ENCODE results near the gene DMRTA2.

Gene DMRTA2

GRCh38 chr1:50378770-50379169 is 44.5 kb downstream of the DMRTA2 start:
- no peak for DNase-seq (ENCODE audit: low spot score)
- no peaks in the 10 kb centered on the region for H3K36me3 Mint-ChIP-seq (ENCODE audit: low read depth)
- H3K27ac Mint-ChIP-seq = no peak overlapping the region
- peaks cover 7% of the 10 kb centered on the region for H3K27me3 Mint-ChIP-seq (ENCODE audit: low read depth)
- H3K4me3 Mint-ChIP-seq = no peak overlapping the region
- no peaks in the 10 kb centered on the region for H3K4me1 Mint-ChIP-seq (ENCODE audit: low read depth)
- no peaks in the 10 kb centered on the region for H3K9me3 Mint-ChIP-seq

GRCh38 chr1:50373532-50373931 is 49.7 kb downstream of the DMRTA2 start:
- Mint-ChIP-seq H3K27me3 (ENCODE audit: low read depth) (peaks cover 11% of the 10 kb centered on the region), H3K9me3 (no peaks in the 10 kb centered on the region), H3K36me3 (ENCODE audit: low read depth) (no peaks in the 10 kb centered on the region), H3K4me1 (ENCODE audit: low read depth) (peaks cover under 1% of the 10 kb centered on the region), H3K4me3 (no peak overlapping the region), H3K27ac (no peak overlapping the region)
- no peak for DNase-seq (ENCODE audit: low spot score)

DNA sequence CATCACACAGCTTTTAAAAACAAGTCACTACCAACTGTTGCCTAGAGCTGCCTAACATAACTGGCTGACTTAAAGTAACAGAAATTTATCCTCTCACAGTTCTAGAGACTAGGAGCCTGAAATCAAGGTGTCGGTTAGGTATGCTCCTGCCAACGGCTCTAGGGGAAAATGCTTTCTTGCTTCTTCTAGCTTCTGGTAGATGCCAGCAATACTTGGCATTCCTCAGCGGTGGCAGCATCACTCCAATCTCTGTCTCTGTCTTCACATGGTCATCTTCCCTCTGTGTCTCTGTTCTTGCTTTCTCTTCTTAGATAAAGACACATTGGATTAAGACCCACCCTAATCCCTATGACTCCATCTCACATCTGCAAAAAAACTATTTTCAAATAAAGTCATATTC is 51.5 kb downstream of the DMRTA2 start:
- no peak for DNase-seq (ENCODE audit: low spot score)
- H3K4me1 Mint-ChIP-seq (ENCODE audit: low read depth) = peaks cover 3% of the 10 kb centered on the region
- no peak overlapping the region for H3K27ac Mint-ChIP-seq
- H3K4me3 Mint-ChIP-seq = no peak overlapping the region
- no peaks in the 10 kb centered on the region for H3K9me3 Mint-ChIP-seq
- peaks cover 14% of the 10 kb centered on the region for H3K27me3 Mint-ChIP-seq (ENCODE audit: low read depth)
- no peaks in the 10 kb centered on the region for H3K36me3 Mint-ChIP-seq (ENCODE audit: low read depth)

DNA sequence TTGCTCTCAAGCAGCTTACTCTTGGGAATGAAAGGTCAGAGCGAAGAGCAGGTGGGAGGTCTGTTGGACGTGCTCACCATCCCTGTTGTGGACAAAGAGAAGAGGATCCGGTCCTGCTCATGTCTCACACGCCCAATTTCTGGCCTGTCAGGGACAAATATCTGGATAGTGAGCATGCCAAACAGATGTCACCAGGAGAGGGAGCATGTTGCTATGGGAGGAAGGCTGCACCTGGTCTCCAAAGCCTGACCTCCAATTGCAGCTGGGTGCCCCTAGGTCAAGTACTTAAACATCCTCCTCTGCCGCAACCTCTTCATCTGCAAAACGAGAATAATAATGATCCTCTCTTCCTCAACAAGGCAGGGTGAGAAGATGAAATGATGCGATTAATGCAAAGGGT is 53.4 kb downstream of the DMRTA2 start:
- Mint-ChIP-seq H3K4me3 (no peak overlapping the region), H3K36me3 (ENCODE audit: low read depth) (no peaks in the 10 kb centered on the region), H3K9me3 (no peaks in the 10 kb centered on the region), H3K27me3 (ENCODE audit: low read depth) (peaks cover 16% of the 10 kb centered on the region), H3K27ac (no peak overlapping the region), H3K4me1 (ENCODE audit: low read depth) (peaks cover 3% of the 10 kb centered on the region)
- no peak for DNase-seq (ENCODE audit: low spot score)

DNA sequence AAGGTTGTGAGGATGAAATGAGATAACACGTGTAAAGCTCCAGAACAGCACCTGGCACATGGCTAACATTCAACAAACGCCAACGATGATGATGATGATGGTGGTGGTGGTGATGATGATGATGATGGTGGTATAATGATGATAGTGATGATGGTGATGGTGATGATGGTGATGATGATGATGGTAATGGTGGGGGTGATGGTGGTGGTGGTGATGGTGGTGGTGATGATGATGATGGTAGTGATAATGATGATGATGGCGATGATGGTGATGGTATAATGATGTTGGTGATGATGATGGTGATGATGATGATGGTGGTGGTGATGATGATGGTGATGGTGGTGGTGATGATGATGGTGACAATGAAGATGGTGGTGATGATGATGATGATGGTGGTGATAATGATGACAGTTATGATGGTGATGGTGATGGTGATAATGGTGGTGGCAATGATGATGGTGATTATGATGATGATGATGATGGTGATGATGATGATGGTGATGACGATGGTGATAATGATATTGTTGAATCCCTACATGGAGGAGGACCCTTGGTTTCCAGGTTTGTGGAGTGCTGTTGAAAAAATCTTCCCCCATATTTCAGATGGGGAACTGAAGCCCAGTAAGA is 54.1 kb downstream of the DMRTA2 start:
- no peak overlapping the region for H3K4me3 Mint-ChIP-seq

DNA sequence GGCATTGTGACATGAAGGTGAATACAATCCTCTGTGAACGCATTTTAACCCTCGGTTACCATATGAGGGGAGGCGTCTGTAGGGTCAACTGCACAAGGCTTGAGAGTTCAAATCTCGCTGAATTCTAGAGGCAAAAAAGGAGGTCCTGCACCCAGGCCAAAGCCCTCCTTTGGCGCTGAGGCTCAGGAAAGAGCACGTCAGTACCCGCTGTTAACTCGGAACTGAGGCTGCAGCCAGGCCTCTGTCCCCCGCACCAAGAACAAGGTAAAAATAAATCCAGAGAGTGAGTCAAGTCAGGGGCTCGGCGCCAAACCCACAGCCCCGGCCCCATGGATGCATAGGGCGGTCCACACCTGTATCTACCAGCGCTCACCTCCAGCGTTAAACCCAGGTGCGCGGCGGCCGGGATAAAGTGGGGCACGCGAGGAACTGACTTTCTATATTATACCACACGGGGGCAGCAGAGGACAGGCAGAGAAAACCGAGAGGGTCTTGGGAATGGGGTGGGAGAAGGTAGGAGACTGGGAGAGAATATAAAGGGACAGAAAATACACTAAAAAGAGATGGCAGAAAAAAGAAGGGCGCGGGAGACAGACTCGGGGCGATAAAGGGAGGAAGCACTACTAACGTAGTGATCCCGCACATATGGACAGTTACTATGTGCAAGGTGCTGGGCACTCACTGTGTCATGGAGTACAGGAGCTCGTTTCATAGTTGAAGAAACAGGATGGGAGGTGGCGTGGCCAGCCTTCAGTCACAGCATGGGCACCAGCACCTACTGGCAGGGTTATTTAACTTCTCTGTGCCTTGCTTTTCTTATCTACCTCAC is 54.9 kb downstream of the DMRTA2 start:
- Mint-ChIP-seq H3K4me1 (ENCODE audit: low read depth) (peaks cover 3% of the 10 kb centered on the region), H3K4me3 (no peak overlapping the region), H3K27ac (no peak overlapping the region), H3K36me3 (ENCODE audit: low read depth) (no peaks in the 10 kb centered on the region), H3K27me3 (ENCODE audit: low read depth) (peaks cover 18% of the 10 kb centered on the region), H3K9me3 (no peaks in the 10 kb centered on the region)
- DNase-seq (ENCODE audit: low spot score) = no peak

More for the DNA sequence above, 54.1 kb downstream of the DMRTA2 start:
- no peaks in the 10 kb centered on the region for H3K36me3 Mint-ChIP-seq (ENCODE audit: low read depth)
- no peak overlapping the region for H3K27ac Mint-ChIP-seq
- H3K9me3 Mint-ChIP-seq = no peaks in the 10 kb centered on the region
- H3K4me1 Mint-ChIP-seq (ENCODE audit: low read depth) = peaks cover 3% of the 10 kb centered on the region
- no peak for DNase-seq (ENCODE audit: low spot score)
- H3K27me3 Mint-ChIP-seq (ENCODE audit: low read depth) = peaks cover 18% of the 10 kb centered on the region
